A549 (cell line): ENCODE results near the gene PCED1A.

ENCODE experiments used
- NR3C1 ChIP-seq: fragments of >200 bp; sonication (Bioruptor Twin); formaldehyde crosslinking; IDR thresholded peaks from 3 replicates; pipeline ENCODE4 v1.6.1; 2017
- TFCP2L1 ChIP-seq: fragments of 250-450 bp; sonication (Bioruptor Pico); IDR thresholded peaks from 2 replicates; pipeline ENCODE4 v1.5.0; 2021; ENCODE audit warnings: mild to moderate bottlenecking
- TF ChIP-seq, protein P1 (sequence below): fragments of 450-650 bp; IDR thresholded peaks from 2 replicates; pipeline ENCODE4 v1.6.1; 2014; ENCODE audit warnings: antibody characterized with exemption

DNA sequence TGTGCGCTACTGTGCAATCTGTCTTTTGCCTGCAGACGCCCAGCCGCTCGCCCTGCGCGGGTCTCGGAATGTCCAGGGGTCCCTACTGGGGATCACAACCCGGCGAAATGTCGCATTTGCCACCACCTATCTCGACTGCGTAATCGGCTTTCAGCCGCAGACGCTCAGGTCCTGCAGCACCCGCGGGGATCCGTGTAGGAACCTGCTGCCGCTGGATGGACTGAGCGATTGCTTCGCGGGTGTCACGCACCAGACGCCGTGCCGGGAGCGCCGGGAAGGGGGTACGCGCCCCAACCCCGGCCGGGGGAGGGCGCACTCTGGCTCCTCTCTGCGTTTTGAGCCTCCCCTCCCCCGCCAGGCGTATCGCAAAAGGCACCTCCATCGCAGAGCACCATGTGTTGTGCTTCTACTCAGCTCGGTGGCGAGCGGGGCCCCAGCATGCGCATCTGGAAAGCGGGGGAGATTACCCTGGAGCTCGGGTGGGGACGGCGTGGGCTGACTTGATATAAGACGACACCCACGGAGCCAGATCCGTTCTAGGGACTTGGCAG, 32.1 kb upstream of the PCED1A start:
- no peak for TF ChIP-seq NR3C1
- TF ChIP-seq TFCP2L1 (CRISPR knock-in tag): no peak
- TF ChIP-seq, protein P1, sequence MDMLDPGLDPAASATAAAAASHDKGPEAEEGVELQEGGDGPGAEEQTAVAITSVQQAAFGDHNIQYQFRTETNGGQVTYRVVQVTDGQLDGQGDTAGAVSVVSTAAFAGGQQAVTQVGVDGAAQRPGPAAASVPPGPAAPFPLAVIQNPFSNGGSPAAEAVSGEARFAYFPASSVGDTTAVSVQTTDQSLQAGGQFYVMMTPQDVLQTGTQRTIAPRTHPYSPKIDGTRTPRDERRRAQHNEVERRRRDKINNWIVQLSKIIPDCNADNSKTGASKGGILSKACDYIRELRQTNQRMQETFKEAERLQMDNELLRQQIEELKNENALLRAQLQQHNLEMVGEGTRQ: no peak
